GM13976 (cell line): Measurements from ENCODE around the gene LAMTOR4.
"Not testable (repeated sequence)": the region's sequence is repeated elsewhere in the genome, so short reads cannot be mapped to it uniquely, and the experiment has no call there.

Experiments
- DNase-seq: peaks from one replicate; pipeline ENCODE4 v3.0.0; 2012; ENCODE audit warnings: low spot score
- CTCF ChIP-seq: IDR thresholded peaks from 2 replicates; pipeline ENCODE4 v1.5.1; 2012; ENCODE audit warnings: borderline replicate concordance, mild to moderate bottlenecking; ENCODE audit not compliant: insufficient read depth; ENCODE audit errors: extremely low read depth, missing control alignments, control extremely low read depth
- in situ Hi-C: fragments of 300-500 bp; cut with MboI; formaldehyde crosslinking; loops from one replicate; pipeline ENCODE4 v1.12.0; 2022; ENCODE audit warnings: low sequenced_read_pairs, mixed read lengths, inconsistent platforms; ENCODE audit not compliant: unreplicated experiment

LAMTOR4 gene

GRCh38 chr7:100127866-100128636 is 20.7 kb upstream of the LAMTOR4 start:
- DNase-seq = no peak
- no peak for TF ChIP-seq CTCF
- in situ Hi-C loops = no loop called here

GRCh38 chr7:100128637-100128963 is 20.1 kb upstream of the LAMTOR4 start:
- in situ Hi-C loops = no loop called here
- DNase-seq = no peak
- no peak for TF ChIP-seq CTCF

- DNase-seq = not testable (repeated sequence)
- in situ Hi-C loops = loop anchor here (10.0 kb wide), 1 partner anchor 275 kb away; no protein-coding TSS in a partner anchor
Measured at GRCh38 chr7:100130220-100130607, 18.5 kb upstream of the LAMTOR4 start.

- DNase-seq = peak; percentile 84
- in situ Hi-C loops = loop anchor here (10.0 kb wide), 1 partner anchor 274 kb away; no protein-coding TSS in a partner anchor
- TF ChIP-seq CTCF = peak; percentile 98
Measured at GRCh38 chr7:100130608-100131453, 17.9 kb upstream of the LAMTOR4 start.

- DNase-seq = no peak
- in situ Hi-C loops = loop anchor here (10.0 kb wide), 1 partner anchor 273 kb away; no protein-coding TSS in a partner anchor
- TF ChIP-seq CTCF = no peak
Measured at GRCh38 chr7:100132126-100132525, 16.6 kb upstream of the LAMTOR4 start.

- TF ChIP-seq CTCF = peak; percentile 84
- in situ Hi-C loops = loop anchor here (10.0 kb wide), 1 partner anchor 272 kb away; no protein-coding TSS in a partner anchor
- peak; percentile 83 for DNase-seq
Measured at GRCh38 chr7:100132697-100133151, 16.0 kb upstream of the LAMTOR4 start.
